Activated CD8-positive, alpha-beta memory T cell treated with anti-CD3 and anti-CD28 coated beads, Interleukin-2, amount 50 U/mL, for 1 hour (primary cell): ENCODE data around the gene WHRN.

Experiments
- DNase-seq: peaks from one replicate; pipeline ENCODE4 v3.0.0-alpha.2; 2020; ENCODE audit errors: extremely low read depth

Gene WHRN

DNA sequence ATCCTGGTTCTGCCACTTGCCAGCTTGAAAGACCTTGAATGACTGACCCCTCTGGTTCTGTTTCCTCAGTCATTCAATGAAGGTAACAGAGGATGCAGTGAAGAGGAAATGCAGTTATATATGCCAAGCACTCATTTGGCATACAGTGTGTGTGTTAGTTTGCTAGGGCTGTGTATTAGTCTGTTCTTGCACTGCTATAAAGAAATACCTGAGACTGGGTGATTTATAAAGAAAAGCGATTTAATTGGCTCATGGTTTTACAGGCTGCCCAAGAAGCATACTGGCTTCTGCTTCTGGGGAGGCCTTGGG lies 8.6 kb upstream of the WHRN start:
- DNase-seq: no peak

DNA sequence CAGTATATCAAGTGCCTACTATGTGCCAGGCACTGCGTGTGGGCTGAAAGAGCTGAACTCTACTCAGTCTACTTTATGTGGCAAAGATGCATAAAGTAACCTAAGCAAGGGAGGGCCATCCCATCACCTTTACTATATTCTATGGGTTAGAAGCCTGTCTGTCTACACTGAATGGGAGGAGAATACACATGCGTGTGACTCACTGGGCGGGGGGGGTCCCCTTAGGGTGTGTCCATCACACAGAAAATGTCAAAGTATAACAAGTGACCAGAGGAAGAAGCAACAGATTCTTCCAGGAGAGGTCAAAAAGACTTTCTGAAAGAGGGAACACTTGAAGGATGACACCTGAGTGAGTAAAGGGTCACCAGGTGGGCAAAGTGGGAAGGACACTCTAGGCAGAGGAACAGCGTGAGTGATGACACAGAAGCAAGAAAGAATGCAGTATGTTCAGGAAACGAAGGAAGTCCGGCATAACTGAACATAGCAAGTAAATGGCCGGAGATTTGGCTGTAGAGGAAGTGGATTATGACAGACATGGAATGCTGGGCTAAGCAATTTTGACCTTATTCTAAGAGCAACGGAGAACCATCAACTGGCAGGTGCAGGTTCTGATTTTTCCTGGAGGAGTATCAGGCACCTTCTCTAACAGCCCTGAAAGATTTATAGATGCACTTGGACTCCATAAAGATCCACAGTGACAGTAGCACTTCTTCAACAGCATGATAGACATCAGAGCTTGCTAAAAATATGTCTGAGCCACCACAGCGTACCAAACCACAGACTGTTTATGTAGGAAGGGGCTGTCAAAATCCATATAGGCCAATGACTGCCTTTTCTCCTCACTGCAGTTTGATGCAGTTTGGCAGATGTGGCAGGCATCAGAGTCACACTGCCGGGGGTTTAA lies 8.0 kb upstream of the WHRN start:
- DNase-seq: no peak

- DNase-seq: no peak
Measured at GRCh38 chr9:114511978-114512874, 7.0 kb upstream of the WHRN start.

GRCh38 chr9:114507726-114508125 lies 2.5 kb upstream of the WHRN start:
- DNase-seq: no peak

- DNase-seq: no peak
Measured at GRCh38 chr9:114506082-114506390, 763 bp upstream of the WHRN start.

GRCh38 chr9:114504341-114505186 lies 709 bp downstream of the WHRN start:
- DNase-seq: no peak

DNA sequence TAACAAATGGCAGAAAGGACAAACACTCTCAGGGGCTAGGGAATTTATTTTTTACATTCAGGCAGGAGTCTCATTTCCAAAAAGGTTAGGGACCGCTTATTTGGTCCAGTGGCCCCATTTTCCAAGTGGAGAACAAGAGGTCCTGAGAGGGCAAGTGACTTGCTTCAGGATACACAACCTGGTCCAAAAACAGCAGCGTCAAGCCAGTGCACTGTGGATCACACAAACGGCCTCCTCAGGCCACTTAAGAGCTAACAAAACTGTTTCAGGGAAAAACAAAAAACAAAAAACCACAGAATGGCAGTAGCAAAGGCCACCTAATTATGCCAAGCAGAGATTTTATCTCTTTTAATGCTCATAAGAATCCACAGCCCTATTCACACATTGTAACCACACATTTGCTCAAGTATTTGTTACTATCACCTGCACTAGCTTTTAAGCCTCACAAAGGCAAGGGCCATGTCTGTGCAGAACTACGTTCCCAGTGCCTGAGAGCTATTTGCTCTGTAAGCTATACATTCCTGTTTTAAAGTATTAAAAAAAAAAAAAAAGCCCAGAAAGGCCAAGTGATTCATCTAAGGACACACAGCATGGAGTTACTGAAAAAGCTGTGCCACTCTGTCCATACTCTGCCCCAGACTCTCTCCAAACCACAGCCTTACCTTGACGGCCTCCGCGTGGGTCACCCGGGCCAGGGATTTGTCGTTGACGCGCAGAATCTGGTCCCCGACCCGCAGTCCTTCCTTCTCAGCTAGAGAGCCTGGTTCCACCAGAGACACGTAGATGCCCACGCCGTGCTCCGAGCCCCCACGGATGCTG lies 1.5 kb downstream of the WHRN start:
- DNase-seq: no peak

- DNase-seq: no peak
Measured at GRCh38 chr9:114503009-114503408, 2.3 kb downstream of the WHRN start.

DNA sequence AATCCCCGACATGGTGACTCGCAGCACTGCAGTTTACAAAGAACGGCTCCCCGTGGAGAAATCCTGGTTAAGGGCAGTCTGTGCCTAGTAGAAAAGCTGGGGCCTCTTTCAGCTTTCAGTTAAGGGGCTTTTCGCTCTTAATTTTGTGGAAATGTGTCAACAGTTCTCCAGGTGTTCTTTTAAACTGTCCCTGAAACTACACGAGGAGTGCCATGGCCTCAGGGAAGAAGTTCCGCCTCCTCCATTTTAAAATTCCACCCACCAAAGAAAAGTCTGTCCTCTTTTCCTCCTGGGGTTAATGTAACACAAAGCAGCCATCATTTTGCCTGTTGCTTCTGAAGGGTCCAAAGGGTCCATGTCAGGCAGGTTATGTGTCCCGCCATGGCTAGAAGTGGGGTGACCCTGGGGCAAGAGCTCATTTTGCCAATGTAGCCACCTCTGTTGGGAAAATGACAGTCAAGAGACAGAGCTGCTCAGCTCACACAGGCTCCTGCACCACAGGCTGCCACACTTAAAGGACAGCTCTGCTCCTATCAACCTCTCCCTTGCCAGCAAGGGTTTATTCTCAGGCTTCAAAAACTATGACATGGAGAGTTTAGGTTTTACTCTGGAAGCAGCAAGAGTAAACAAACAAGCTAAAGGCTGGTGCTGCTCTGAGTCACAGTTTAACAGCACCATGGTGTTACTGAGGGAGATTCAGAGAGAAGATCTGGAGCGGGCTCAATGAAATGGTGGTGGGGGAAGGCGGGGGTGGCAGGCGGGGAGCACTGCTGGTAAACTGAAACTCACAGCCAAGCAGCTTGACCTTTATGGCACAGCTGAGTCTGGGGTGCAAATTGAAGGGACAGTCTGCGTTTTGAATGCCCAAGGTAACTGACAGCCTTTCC lies 3.2 kb downstream of the WHRN start:
- DNase-seq: no peak

DNA sequence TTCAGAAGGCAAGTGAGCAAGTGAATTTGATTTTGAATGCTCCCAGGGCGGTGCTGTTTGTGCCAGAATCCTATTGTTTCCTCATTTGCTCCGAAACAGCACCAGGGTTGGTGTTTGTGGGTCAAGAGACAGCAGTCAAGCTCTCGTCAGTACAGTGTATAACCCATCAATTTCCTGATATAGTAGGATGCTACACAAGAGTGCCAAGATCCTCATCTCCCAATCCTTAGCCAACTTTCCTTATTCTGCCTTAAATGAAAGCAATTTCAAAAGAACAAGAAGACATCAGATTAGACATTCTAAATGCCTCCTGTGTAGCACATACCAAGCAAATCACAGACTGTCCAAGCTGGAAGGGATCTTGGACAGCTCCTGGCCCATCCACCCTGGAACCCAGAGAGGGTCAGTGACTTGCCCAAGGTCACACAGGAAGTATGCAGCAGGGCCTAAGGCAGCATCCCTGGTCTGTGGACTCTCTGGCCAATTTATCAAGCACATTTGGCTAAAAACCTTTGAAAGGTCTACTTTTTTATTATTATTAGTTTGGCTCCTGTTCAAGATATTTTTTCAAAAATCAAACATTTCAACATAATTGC lies 4.5 kb downstream of the WHRN start:
- no peak for DNase-seq

DNA sequence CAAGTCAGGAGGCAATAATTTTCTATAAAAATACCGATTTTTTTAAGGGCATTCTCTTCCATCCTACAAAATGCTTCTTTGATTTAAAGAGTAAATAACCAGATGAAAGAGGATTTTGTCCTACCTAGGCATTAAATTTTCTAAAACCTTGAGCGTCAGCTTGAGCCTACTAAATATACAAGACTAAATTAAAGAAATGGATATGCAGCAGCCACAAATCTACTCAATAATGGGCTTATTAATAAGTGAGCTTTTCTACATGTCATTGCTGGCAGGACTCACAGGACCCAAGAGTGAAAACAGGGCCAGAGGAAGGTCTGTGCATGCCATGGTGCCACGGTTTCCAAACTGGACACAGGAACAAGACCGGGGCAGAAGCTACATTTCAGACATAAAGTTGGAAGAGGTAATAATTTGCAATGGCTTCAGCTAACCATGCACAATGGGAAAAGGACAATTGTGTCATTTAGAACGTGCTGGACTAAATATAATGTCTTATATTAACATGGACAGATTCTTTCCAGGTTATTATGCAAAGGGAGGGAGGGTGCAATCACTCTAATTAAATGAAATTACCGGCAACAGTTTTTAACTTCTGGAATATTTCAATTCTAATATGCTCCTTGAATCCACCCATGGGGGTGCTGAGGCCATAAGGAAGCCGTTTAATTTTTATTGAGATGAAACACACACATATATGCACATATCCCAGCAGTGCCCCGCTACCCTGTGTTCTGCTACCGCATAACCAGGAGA lies 5.2 kb downstream of the WHRN start:
- no peak for DNase-seq

GRCh38 chr9:114499528-114499927 lies 5.7 kb downstream of the WHRN start:
- DNase-seq: no peak

DNA sequence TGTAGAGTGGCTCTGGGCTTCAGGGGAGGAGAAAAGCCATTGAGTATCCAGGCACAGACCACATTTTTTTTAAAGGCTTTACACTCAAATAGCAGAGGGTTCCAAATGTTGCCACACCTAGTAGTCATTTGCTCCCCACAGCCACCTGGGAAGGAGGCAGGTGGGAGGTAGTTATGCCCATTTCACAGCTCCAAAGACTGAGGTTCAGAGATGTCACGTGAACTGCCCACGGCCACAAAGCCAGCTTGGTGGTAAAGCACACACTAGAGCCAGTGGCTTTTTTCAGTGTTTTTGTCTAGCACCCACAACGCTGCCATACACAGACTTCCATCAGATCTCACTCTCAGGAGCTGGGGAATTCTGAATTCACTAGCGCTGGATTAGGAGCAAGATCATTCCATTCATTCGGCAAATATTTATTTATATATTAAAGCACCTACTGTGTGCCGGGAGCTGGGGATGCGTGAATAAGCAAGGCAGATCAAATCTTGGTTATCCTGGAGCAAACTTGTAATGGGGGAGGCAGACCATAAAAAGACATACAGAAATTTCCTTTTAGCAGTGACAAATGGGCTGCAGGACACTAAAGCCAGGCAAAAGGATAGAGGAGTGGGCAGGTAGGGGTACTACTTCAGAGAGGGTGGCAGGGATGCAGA lies 7.4 kb downstream of the WHRN start:
- no peak for DNase-seq

GRCh38 chr9:114497236-114497635 lies 8.0 kb downstream of the WHRN start:
- no peak for DNase-seq

DNA sequence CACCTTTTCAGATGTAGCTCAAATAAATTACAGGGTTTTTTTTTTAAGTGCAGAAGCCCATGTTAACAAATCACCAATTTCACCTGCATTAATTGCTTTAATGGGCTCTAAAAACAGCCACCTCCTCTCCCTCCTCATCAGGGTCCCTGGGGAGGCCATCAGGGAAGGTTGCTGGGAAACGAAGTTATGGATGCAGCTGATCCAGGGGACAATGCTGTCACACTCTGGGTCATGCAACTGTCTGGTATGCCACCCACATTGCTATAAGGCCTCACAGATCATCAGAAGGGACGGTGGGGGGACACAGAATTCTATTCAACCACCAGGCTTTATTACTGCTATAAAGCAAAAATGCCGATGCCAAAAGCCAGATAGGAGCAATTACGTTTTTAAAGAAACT lies 9.3 kb downstream of the WHRN start:
- no peak for DNase-seq

DNA sequence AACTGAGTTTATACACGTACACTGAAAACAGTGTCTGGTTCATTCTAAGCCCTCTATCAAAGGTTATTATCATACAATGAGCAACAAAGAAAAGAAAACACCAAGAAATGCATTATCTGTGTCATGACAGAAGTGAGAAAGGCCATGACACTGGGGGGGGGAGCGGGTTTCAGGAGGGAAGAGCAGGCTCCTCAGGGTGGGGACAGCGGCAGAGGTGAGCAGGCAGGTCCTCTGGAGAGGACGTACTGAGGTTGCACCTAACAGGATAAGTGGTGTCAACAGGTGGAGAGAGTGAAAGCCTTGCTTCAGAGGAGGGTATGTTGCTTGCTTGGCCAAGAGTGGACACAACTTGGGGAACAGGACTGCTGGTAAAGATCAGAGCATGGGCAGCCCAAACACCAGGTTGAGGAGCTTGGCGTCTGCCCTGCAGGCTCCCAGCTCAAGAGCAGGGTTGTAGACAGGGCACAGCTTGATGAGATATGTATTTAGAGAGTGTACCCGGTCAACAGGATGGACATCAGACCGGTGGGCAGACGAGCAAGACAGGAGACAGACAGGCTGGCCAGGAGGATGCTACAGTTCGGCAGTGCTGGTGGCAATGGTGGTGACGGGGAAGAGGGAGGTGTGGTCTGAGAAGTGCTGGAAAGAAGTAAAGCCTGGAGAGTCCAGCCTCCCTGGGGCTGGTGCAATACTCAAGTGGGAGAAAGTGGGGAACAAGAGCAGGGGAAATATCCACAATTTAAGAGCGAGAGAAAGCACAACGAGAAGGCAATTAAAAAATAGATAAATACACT lies 10.3 kb downstream of the WHRN start:
- no peak for DNase-seq

DNA sequence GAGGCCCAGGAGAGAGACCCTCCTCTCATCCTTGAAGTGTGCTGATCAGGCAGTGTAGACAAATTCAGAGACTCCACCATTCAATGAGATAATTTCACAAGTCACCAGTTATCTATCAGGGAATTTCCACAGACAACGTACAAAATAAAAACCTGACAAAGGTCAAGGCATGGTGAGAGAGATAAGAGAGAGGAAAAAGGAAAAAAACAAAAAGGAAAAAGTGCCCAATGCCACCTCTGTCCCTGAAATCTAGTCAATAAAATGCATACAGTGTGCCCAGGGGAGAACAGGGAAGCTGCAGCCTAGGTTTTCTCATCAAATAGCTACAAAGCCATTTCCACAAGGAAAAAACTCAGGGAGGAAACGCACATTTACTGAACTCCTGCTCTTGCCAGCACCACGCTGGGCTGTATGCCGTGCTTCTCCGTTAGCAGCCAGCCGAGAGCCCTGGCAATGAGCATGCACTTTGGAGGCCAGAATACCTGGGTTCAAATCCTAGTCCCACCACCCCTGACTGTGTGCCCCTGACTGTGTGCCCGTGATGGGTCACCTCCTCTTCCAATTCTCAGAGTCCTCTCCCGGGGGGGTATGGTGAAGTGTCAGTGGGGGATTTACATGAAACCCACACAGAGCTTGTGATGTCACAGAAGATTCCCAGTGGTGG lies 11.6 kb downstream of the WHRN start:
- no peak for DNase-seq
